Neutrophil (primary cell): ENCODE measurements around the gene SLC3A2.
A peak's percentile ranks its signal among the peaks of the same experiment; 100 is the strongest.

Experiments used
- H3K27ac ChIP-seq: fragments of 200-600 bp; sonication (generic); 2 replicates; pipeline ENCODE4 v1.5.1; 2016; ENCODE audit warnings: mild to moderate bottlenecking, moderate library complexity
- H3K27me3 ChIP-seq: fragments of 200-600 bp; sonication (generic); 2 replicates; pipeline ENCODE4 v1.6.0; 2016; ENCODE audit warnings: mild to moderate bottlenecking
- H3K36me3 ChIP-seq: fragments of 200-600 bp; sonication (generic); 2 replicates; pipeline ENCODE4 v1.5.1; 2017
- H3K4me1 ChIP-seq, 2 experiments: fragments of 200-600 bp in 1 of 2; sonication (generic) in 1 of 2; 1 replicate in 1 of 2; 2 replicates in 1 of 2; pipeline versions ENCODE4 v1.5.1 to v1.6.1; 2013 to 2016; ENCODE audit warnings: low read depth in 1 of 2, low read length in 1 of 2, mild to moderate bottlenecking in 1 of 2, moderate library complexity in 1 of 2; ENCODE audit not compliant: control insufficient read depth in 1 of 2, insufficient read depth in 1 of 2
- H3K4me3 ChIP-seq, 2 experiments: fragments of 200-600 bp in 1 of 2; sonication (generic) in 1 of 2; 1 replicate in 1 of 2; 2 replicates in 1 of 2; pipeline ENCODE4 v1.5.1; 2013 to 2016; ENCODE audit warnings: low read depth in 1 of 2, low read length in 1 of 2, mild to moderate bottlenecking in 1 of 2, moderate library complexity in 1 of 2
- H3K9me3 ChIP-seq: fragments of 200-600 bp; sonication (generic); 2 replicates; pipeline ENCODE4 v1.5.1; 2016
- CTCF ChIP-seq: fragments of 200-600 bp; sonication (generic); IDR thresholded peaks from 2 replicates; pipeline ENCODE4 v1.5.1; 2016; ENCODE audit warnings: antibody characterized with exemption

Gene SLC3A2

GRCh38 chr11:62875698-62876478 is 4.8 kb upstream of the SLC3A2 start:
- TF ChIP-seq CTCF = no peak
- Histone ChIP-seq H3K27ac (no peak overlapping the region), H3K4me3 (no peak overlapping the region), H3K27me3 (no peaks in the 10 kb centered on the region), H3K4me1 (peaks cover 9 to 10% of the 10 kb centered on the region in 2 experiments), H3K9me3 (no peaks in the 10 kb centered on the region), H3K36me3 (no peaks in the 10 kb centered on the region)

- Histone ChIP-seq H3K27me3 (no peaks in the 10 kb centered on the region), H3K4me3 (no peak overlapping the region), H3K9me3 (no peaks in the 10 kb centered on the region), H3K4me1 (peaks cover 11 to 12% of the 10 kb centered on the region in 2 experiments), H3K27ac (no peak overlapping the region), H3K36me3 (no peaks in the 10 kb centered on the region)
- TF ChIP-seq CTCF = no peak
Observed at GRCh38 chr11:62876712-62877111, 4.0 kb upstream of the SLC3A2 start.

- H3K9me3 ChIP-seq = no peaks in the 10 kb centered on the region
- peak overlapping the region; percentile 89 for H3K27ac ChIP-seq
- peaks cover 24 to 28% of the 10 kb centered on the region in 2 experiments for H3K4me1 ChIP-seq
- H3K4me3 ChIP-seq = no peak overlapping the region
- no peaks in the 10 kb centered on the region for H3K27me3 ChIP-seq
- H3K36me3 ChIP-seq = peaks cover 12% of the 10 kb centered on the region
- no peak for TF ChIP-seq CTCF
Observed at GRCh38 chr11:62879235-62879978, 1.3 kb upstream of the SLC3A2 start.

- peaks cover 20% of the 10 kb centered on the region for H3K36me3 ChIP-seq
- peak overlapping the region; percentile 76 to 90 for H3K4me3 ChIP-seq
- no peaks in the 10 kb centered on the region for H3K27me3 ChIP-seq
- peak overlapping the region; percentile 89 for H3K27ac ChIP-seq
- peaks cover 24 to 28% of the 10 kb centered on the region in 2 experiments for H3K4me1 ChIP-seq
- no peaks in the 10 kb centered on the region for H3K9me3 ChIP-seq
- no peak for TF ChIP-seq CTCF
Observed at GRCh38 chr11:62880231-62880802, 379 bp upstream of the SLC3A2 start.

- H3K4me1 ChIP-seq = peaks cover 24 to 28% of the 10 kb centered on the region in 2 experiments
- peaks cover 35% of the 10 kb centered on the region for H3K36me3 ChIP-seq
- no peaks in the 10 kb centered on the region for H3K27me3 ChIP-seq
- H3K4me3 ChIP-seq = peak overlapping the region; percentile 76 to 90
- peak overlapping the region; percentile 89 for H3K27ac ChIP-seq
- no peaks in the 10 kb centered on the region for H3K9me3 ChIP-seq
- TF ChIP-seq CTCF = peak; percentile 61
Observed at GRCh38 chr11:62881579-62882430, 1.1 kb downstream of the SLC3A2 start.
